GM19395 (cell line): Measurements from ENCODE around the gene HES4.
A peak's percentile ranks its signal among the peaks of the same experiment; 100 is the strongest.

ENCODE experiments used
- ATAC-seq: cut with Tn5 transposase; IDR thresholded peaks from one replicate; pipeline ENCODE4 v1.9.1; 2021; ENCODE audit warnings: mild to moderate bottlenecking, moderate library complexity; ENCODE audit not compliant: unreplicated experiment

Gene HES4, protein sequence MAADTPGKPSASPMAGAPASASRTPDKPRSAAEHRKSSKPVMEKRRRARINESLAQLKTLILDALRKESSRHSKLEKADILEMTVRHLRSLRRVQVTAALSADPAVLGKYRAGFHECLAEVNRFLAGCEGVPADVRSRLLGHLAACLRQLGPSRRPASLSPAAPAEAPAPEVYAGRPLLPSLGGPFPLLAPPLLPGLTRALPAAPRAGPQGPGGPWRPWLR

DNA sequence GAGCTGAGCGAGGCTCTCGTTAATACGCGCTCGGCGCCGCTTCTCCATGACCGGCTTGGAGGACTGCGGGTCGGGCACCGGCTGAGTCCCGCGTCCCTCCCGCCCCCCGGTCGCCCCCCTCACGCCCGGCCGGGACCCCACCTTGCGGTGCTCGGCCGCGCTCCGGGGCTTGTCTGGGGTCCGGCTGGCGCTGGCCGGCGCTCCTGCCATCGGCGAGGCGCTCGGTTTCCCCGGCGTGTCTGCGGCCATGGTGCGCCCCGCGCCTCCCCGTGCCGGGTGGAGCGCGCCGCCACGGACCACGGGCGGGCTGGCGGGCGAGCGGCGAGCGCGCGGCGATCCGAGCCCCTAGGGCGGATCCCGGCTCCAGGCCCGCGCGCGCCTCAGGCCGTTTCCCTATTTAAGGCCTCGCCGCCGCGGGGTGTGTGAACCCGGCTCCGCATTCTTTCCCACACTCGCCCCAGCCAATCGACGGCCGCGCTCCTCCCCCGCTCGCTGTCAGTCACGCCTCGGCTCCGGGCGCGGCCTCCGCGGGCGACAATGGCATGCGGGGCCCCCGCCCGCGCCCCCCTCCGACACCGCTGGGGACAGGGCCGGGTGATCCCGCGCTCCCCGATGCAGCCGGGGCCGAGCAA, at the start of gene HES4:
HES4 (minus strand) TSS at position 373 of the 632 bp plus-strand sequence; CDS start at position 249, 124 bp downstream.
- no peak for ATAC-seq

GRCh38 chr1:1048765-1049164, 48.9 kb upstream of the HES4 start:
- ATAC-seq = no peak

DNA sequence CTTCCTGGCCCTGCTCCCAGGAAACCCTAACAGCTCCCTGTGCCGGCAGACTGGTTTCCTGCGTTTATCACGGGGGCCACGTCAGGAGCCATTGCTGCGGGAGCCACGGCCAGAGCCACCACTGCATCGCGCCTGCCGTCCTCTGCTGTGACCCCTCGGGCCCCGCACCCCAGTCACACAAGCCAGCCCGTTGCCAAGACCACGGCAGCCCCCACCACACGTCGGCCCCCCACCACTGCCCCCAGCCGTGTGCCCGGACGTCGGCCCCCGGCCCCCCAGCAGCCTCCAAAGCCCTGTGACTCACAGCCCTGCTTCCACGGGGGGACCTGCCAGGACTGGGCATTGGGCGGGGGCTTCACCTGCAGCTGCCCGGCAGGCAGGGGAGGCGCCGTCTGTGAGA, 48.1 kb upstream of the HES4 start:
- no peak for ATAC-seq

- no peak for ATAC-seq
Observed at GRCh38 chr1:1047407-1047806, 47.5 kb upstream of the HES4 start.

GRCh38 chr1:1046767-1047166, 46.9 kb upstream of the HES4 start:
- no peak for ATAC-seq

GRCh38 chr1:1046243-1046642, 46.3 kb upstream of the HES4 start:
- no peak for ATAC-seq

DNA sequence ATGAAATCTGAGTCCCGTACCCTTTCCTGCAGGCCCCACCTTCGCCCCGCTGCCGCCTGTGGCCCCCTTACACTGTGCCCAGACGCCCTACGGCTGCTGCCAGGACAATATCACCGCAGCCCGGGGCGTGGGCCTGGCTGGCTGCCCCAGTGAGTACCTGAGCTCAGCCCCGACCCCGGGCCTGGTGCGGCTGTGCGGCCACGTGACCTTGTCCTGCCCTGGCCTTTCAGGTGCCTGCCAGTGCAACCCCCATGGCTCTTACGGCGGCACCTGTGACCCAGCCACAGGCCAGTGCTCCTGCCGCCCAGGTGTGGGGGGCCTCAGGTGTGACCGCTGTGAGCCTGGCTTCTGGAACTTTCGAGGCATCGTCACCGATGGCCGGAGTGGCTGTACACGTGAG, 45.2 kb upstream of the HES4 start:
- no peak for ATAC-seq

- no peak for ATAC-seq
Observed at GRCh38 chr1:1044455-1045078, 44.7 kb upstream of the HES4 start.

- no peak for ATAC-seq
Observed at GRCh38 chr1:1043921-1044320, 44.0 kb upstream of the HES4 start.

DNA sequence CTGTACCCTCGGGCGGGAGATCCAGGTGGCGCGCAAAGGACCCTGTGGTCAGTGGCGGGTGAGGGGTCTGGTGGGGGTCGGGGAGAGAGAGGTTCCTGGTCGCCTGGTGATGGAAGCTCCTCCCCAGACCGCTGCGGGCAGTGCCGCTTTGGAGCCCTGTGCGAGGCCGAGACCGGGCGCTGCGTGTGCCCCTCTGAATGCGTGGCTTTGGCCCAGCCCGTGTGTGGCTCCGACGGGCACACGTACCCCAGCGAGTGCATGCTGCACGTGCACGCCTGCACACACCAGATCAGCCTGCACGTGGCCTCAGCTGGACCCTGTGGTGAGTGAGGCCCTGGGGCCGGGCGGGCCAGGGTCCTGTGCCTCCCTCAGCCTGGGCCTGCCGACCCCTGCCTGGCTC, 43.5 kb upstream of the HES4 start:
- no peak for ATAC-seq

DNA sequence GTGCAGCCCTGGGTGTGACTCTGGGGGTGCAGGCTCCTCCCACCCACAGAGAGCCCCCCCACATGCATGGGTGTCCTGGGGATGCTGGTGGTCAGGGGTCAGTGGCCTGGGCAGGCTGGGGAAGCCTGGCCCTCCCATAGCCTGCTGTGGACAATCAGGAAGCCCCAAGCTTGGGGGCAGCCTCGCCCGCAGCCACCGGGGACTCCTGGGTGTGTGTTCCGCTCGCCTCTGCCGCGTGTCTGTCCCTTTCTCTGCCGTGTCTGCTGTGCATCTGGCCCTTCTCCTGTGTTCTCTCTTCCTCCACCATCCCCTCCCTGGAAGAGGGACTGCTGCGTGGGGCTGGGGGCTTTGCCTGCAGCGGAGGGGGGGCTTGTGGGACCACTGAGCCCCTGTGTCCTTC, 42.9 kb upstream of the HES4 start:
- no peak for ATAC-seq

GRCh38 chr1:1041873-1042272, 42.0 kb upstream of the HES4 start:
- no peak for ATAC-seq

- no peak for ATAC-seq
Observed at GRCh38 chr1:1041092-1041523, 41.2 kb upstream of the HES4 start.

- peak; percentile 42 for ATAC-seq
Observed at GRCh38 chr1:1040004-1040991, 40.4 kb upstream of the HES4 start.

DNA sequence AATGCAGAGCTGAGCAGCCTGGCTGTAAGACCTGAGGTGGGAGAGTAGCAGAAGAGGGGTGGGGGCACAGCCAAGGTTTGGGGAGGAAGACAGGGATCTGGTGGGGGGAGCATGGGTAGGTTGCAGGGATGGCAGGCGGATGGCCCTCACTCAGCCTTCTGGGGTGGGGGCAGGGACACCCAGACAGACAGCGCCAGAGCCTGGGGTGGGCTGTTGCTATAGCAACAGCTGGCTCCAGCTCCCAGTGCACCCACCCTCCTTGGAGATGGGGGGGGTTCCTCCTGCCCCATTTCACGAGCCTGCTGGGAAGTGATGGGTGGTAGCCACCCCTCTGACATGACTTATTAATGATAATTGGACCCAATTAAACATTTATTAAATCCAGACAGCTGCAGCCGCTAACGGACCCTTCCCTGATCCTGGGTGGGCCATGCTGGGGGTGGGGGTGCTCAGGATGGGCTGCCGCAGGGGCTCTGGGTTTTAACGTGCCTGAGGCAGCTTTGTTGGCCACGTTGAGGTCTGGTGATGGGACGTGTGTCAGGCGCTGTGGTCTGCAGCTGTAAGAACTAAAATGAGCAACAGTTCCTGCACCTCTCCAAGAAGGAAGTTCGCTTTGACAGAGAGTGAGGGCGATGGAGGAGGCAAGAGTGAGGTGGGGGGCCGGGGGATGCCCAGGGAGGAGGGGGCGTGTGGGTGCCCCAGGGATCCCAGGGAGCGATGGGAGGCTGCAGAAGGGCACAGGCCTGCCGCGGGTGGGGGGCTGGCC, 39.4 kb upstream of the HES4 start:
- ATAC-seq = no peak

DNA sequence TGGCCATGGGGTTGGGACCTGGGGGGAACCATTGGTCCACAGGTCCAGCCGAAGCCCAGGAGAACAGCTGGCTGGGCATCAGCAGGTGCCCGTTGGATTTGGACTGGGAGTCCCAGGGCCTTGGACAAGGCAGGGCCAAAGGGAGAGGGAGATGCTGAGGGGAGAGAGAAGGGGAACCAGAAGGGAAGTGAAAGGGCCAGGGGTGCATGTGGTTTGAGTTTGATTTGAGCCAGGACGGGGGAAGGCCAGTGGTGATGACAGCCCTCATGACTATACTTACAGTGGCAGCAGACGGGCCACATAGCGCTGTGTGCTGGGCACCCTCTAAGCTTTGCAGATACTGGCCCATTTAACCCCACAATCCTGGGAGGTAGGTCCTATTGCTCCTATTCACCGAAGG, 38.8 kb upstream of the HES4 start:
- ATAC-seq = peak; percentile 54

DNA sequence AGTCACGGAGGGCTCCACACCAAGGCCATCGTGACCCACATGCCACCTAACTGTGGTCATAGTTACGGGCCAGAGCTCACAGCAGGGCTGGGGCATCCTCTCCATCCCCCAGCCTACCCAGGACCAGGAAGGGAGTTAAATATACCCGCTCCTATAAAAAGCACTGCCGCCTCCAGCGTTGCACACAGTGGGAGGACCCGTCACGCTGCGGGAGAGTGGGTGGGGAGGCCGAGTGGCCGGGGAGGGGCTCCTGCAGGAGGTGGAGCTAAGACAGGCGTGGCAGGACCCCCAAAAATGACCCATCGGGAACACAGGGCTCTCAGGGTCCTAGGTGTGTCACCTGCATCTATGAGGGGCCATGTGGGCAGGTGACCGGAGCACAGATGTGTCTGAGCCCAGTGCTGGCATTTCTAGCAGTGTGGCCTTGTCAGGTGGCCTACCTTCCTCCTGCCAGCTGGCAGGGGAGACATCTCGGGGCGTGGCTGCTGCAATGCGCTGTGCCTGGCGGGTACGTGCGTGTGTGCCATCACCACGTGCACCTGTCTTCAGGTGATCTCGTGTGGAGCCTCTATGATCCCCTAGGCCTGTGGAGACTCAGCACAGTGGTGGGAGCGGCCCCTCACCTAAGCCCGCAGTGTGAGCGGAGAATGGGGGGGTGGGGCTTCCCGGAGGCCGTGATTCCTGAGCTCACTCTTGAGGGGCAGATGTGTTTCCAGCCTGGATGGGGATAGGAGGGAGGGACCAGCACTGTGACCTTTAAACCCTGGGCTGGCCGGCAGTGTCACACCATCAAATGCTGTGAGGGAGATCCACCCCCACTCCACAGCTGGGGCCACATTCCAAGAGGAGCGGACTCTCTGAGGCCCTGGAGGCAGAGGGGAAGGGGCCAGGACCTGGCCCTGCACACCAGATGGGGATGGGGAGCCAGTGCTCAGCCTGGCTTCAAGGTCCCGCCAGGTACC, 37.8 kb upstream of the HES4 start:
- no peak for ATAC-seq

DNA sequence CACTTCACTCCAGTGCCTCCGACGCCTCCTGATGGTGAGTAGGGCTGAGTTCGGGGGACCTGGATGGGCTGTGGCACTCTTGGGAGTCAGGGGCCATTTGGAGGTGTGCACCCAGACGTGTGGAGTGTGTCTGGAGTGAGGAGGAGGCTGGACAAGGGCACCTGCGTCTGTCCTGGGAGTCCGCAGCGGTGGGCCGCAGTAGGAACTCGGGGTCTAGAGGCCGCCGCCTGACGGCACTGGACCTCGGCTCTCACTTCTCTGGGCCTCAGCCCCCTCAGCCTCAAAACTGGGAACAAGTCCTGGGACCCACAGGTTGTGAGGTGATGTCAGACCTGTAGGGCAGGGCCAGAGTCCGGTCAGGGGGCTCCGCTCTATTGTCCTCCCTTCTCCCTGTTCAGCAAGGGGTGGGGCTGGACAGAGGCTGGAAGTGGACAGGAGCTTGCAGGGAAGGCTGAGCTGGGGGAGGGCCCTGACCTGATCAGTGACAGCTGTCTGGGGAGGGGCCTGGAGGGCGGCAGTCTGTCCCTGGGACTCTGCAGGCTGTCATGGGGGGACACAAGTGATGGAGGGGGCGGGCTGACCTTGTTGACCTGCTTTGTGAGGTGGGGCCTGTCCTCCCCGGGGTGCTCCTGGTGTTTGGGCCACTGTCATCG, 35.5 kb upstream of the HES4 start:
- no peak for ATAC-seq

DNA sequence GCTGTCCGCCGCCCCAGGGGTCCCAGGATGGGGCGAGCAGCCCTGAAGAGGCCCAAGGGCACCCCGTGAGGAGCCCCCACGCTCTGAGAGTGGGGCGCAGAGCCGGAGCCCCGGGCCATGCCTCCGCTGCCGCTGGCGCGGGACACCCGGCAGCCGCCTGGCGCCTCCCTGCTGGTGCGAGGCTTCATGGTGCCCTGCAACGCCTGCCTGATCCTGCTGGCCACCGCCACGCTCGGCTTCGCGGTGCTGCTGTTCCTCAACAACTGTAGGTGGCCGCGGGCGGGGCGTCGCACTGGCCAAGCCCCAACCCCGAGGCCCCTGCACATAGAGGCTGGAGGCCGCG, 34.5 kb upstream of the HES4 start:
- no peak for ATAC-seq
